HG03575 (cell line): ENCODE data around the gene KANK3.
"Not testable (repeated sequence)": the region's sequence is repeated elsewhere in the genome, so short reads cannot be mapped to it uniquely, and the experiment has no call there.

ENCODE experiments used
- ATAC-seq: cut with Tn5 transposase; IDR thresholded peaks from one replicate; pipeline ENCODE4 v1.9.1; 2021; ENCODE audit not compliant: unreplicated experiment, insufficient number of reproducible peaks, low FRiP score; ENCODE audit errors: extremely low read depth

The KANK3 gene

DNA sequence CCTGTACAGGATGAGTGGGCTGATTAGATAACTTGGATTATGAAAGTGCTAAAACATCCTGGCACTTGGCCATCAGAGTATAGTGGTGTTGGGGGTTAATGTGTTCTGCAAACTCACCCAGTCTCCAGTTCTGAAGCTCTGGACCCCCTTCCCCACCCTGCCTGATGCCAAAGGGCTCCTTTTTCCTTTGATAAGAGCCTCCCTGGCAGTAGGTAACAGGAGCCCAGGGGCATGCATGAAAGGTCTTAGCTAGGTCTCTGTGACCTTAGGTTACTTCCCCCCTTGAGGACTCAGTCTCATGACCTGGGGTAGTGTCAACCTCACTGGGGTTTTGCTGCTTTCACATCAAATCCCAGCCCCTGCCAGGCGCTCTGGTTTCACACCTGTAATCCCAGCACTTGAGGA lies 19.3 kb downstream of the KANK3 start:
- no peak for ATAC-seq

DNA sequence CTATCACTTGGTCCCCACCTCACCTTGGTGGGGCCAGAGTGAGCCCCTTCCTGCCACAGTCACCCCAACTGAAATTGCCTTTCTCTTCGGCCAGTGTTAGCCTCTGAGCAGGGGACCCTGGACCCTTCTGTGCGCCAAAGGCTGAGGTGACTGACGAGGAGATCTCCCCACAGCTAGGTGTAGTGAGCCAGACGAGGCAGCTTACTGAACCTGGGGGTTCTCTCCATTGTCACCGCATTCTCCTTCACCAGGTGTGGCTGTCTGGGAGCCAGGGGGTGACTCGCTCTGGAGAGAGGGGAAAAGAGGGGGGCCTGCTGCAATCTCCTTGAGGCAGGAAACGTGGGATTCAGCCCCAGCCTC lies 20.4 kb downstream of the KANK3 start:
- ATAC-seq = no peak

DNA sequence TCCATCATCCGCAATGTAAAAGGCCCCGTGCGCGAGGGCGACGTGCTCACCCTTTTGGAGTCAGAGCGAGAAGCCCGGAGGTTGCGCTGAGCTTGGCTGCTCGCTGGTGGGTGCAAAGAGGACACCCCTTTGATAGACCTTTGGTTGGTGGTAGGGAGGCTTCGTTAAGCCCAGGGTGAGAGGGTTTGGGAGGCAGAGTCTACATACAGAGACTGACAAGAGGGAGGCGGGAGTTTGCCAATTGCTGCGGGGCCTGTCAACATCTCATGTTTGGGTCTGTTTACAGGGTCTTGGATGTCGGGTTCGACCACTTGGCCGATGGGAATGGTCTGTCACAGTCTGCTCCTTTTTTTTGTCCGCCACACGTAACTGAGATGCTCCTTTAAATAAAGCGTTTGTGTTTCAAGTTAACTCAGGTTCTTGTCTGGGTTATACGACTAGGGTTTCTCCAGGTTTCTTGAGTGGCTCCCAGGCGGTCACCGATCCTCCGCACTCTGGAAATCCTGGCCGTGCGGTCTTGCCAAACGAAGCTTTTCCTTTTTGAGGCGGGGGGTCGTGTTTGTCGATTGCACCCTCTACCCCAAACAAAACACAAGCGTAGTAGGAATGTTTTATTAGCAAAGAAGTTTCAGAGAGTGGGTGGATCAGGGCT lies 20.9 kb downstream of the KANK3 start:
- ATAC-seq = no peak

DNA sequence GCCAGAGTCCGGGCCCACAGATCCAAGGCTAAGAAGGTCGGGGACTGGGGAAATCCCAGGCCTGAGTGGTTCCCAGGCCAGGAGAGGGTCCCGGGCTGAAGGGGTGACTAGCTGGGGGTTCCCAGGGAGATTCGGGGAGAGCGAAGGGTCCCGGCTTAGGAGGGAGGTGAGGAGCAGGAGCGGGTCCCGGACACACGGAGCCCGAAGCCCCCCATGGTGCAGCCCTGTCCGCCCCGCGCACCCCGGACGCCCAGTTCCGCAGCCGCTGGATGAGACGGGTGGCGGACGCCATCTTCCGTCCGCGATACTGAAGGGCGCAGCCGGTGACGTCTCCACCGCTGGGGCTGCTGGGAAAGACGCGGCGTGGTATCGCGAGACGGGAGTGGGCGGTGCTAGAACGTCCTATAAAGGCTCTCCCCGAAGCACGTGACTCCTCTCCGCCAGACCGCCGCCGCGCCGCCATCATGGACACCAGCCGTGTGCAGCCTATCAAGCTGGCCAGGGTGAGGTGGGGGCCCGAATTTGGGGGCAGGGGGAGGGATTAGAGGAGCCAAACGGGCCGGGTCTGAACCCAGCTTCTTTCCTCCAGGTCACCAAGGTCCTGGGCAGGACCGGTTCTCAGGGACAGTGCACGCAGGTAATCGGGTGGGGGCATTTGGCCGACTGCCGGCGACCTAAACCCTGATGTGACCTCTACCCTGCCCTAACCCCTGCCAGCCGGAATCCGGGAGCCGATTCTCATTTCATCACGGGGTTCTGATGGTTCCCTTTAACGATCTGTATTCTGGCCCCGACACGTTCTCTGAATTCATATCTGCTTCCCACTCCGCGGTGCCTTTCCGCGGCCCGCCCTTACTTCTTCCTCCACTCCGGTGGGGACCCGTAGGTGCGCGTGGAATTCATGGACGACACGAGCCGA lies 21.7 kb downstream of the KANK3 start, which contains the start of the genes NDUFA7 and RPS28:
Gene NDUFA7, minus strand, starts transcription at position 309 of the 919 bp plus-strand sequence. Its CDS starts 17 bp downstream, at position 292.
Gene RPS28, plus strand, starts transcription at position 430 of the 919 bp plus-strand sequence. Its CDS starts 35 bp downstream, at position 465.
- no peak for ATAC-seq

DNA sequence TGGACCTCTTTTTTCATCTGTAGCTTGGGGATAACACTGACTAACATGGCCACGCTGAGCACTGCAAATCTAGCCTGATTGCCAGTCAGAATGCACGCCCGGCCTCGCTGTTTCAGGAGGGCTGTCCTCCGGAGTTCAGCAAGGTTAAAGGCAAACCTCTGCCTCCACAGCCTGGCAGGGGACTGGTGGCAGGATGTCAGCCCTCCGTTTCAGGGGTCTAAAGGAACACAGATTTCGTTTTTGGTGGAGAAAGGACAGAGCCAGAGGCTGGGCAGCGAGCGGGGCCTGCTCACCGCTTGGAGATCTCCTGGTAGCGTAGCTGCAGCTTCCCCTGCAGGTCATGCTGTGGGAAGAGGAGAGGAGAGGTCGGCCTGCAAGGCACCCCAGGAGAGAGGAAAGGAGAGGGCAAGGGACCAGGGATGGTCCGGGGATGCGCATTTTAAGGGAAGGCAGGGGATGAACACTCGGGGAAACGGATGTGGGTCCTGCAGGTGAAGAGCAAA lies 22.4 kb downstream of the KANK3 start:
- no peak for ATAC-seq

DNA sequence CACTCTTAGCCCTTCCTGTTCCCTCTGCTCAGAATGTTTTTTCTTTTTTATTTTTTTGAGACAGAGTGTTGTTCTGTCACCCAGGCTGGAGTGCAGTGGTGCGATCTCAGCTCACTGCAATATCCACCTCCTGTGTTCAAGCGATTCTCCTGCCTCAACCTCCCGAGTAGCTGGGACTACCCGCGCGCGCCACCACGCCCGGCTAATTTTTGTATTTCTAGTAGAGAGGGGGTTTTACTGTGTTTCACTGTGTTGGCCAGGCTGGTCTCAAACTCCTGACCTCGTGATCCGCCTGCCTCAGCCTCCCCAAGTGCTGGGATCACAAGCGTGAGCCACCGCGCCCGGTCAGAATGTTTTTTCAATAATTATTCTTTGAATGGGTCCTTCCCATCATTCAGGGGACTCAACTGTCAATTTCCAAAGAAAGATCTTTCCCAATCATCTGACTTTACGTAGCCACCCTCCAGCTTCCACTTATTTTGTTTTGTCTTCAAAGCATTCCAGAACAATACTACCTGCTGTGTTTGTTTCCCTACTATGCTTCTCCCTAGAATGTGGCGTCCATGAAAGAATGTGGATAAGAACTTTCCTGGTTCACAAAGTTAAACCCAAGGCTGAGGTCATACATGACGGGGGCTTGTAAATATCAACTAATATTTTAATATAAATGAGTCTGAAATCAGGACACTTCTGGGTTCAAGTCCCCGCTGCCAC lies 23.1 kb downstream of the KANK3 start:
- ATAC-seq = no peak

DNA sequence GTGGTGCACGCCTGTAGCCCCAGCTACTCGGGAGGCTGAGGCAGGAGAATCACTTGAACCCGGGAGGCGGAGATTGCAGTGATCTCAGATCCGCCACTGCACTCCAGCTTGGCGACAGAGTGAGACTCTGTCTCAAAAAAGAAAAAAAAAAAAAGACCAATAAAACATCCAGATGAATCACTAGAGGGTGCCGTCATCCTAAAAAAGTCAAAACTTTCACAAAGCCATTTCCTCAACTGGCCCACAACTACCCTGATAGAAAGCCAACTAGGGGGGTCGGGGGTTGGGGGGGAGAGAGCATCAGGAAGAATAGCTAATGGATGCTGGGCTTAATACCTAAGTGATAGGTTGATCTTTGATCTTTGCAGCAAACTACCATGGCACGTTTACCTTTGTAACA lies 24.2 kb downstream of the KANK3 start:
- ATAC-seq = not testable (repeated sequence)

DNA sequence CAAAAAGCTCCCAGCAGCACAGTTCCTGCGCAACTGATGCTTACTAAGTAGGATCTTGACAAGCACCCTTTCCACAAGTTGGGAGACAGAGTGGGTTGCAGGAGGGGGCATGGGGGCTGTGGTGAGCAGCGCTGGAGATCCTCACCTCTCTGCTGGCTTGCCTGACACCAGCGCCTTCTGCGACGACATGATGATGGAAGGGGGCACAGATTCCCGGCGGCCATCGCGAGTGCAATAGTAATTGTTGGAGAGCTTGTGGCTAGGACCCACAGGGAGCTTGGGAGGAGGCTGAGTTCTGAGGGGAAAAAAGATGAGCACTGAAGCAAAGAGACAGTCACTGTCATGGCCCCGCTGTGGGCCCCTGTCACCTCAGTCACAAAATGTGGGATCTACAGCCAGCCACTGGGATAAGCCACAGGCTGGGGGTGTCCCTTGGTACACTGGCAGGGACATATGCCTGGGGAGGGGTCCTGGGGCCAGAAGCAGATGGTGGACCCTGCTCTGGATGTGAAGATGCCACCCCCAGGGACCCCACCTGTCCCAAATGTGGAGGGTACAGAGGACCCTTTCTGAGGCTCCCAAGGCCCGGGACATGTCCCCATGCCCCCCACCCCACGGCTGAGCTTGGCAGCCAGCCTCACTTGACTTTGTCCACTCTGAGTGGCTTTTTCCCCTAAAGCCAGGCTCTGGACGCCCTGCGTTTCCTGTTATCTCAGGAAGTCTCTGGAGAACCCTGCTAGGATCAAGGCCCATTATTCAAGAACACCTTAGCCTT lies 26.5 kb downstream of the KANK3 start:
- ATAC-seq = no peak

DNA sequence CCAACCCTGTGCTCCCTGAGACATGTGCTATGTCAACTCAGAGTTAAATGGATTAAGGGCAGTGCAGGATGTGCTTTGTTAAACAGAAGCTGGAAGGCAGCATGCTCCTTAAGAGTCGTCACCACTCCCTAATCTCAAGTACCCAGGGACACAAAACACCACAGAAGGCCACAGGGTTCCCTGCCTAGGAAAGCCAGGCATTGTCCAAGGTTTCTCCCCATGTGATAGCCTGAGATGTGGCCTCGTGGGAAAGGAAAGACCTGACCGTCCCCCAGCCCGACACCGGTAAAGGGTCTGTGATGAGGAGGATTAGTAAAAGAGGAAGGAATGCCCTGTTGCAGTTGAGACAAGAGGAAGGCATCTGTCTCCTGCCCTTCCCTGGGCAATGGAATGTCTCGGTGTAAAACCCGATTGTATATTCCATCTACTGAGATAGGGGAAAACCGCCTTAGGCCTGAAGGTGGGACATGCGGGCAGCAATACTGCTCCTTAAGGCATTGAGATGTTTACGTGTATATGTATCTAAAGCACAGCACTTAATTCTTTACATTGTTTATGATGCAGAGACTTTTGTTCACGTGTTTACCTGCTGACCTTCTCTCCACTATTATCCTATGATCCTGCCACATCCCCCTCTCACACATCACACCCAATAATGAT lies 28.0 kb downstream of the KANK3 start:
- ATAC-seq = not testable (repeated sequence)

DNA sequence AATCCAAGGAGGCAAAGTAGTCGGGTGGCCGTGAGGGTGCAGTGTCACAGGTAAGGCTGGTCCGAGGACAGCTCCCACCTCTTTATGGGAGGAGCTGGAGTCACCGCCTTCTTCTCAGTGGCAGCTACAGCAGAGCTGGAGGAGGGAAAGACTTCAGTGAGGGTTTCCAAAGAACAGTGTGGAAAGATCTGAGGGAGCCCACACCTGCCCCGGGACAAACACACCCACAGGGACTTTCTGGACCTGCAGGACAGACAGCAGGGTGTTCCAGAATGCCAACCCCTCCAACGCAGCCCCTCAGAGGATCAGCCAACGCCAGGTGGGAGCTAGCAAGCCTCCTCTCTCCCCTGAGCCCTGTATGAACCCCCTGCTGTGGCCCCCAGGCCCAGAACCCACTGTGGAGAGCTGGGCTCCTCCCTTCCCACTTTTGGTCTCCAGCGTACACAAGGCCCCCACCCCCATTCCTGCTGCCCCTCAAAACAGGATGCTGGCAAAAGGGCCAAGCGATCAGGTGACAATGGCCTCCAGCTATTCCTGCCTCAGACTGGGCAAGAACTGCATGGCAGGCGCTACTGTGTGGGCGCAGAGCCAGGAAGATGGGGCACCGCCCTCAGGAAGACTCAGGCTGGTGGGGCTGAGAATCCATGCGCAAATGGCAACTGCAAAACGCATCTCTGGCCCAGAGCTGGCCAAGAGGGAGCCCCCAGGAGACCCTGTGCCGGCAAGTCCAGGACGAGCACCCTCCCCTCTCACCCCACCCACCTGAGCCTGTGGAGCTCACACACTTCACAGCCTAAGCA lies 31.4 kb downstream of the KANK3 start:
- ATAC-seq = no peak

DNA sequence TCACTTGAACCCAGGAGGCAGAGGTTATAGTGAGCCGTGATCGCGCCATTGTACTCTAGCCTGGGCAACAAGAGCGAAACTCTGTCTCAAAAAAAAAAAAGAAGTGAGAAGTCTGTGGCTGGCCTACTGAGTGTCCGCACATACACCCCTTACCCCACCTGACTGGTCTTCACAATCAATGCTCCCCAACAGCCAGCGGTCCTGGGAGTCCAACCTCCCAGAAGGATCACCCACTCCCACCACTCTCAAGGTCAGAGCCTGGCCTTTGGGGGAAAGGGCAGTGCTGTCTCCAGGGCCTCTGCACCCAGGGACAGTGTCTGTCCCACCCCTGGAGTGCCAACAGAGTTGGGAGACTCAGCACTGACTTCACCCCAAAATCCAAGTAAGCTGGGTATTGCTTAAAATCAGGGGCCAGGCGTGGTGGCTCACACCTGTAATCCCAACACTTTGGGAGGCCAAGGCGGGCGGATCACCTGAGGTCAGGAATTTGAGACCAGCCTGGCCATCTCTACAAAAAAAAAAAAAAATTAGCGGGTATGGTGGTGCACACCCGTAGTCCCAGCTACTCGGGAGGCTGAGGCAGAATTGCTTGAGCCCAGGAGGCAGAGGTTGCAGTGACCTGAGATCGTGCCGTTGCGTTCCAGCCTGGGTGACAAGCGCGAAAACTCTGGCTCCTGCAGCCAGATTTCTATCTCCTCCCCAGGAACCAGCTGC lies 32.6 kb downstream of the KANK3 start:
- ATAC-seq = no peak

DNA sequence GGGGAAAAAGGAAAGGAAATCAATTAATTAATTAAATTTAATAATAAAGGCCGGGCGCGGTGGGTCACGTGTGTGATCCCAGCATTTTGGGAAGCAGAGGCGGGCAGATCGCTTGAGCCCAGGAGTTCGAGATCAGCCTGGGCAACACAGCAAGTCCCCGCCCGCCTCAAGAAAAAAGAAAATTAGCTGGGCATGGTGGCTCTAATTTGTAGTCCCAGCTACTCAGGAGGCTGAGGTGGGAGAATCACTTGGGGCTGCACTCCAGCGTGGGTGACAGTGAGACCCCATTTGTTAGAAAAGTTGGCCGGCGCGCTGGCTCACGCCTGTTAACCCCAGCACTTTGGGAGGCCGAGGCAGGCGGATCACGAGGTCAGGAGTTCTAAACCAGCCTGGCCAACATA lies 34.2 kb downstream of the KANK3 start:
- ATAC-seq = no peak

DNA sequence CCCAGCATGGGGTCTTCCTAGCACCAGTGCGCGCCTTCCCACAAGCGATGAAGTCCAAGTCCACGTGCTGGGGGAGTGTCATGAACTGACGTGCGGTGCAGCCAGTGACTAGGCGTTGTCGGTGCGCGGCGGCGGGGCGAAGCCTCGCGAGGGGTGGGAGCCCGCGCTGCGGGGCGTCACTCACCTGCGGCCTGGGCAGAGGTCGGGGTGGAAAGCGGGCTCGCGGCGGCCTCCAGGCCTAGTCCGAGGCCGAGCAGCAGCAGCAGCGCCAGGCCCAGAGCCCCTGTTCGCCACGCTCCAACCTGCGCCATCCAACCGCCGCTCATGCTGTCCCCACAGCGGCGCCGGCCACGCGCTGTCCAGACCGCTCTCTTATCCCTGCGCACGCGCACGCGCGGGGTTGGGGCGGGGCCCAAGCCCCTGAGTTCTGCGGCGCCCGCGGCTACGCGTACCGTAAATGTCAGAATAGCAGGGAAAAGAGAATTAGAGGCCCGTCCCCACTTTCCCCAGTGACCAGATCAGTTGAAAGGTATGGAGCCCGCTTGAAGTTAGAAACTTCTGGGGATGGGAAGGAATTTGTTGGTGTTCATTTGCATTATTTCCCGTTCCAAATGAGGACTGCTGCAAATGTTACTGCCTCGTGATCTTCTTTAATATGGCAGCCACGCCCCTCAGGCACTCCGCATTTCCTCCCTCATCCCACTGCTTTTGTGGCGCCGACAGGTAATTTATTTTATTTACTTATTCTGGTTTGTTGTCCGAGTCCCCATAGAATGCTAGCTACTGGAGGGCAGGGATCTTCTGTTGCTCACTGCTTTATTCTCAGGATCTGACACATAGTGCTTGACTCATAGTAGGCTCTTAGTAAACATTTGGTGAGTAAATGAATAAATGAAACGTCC lies 34.8 kb downstream of the KANK3 start, which contains the start of gene CD320:
Gene CD320, minus strand, starts transcription at position 394 of the 902 bp plus-strand sequence. Its CDS starts 68 bp downstream, at position 326.
- ATAC-seq = no peak

DNA sequence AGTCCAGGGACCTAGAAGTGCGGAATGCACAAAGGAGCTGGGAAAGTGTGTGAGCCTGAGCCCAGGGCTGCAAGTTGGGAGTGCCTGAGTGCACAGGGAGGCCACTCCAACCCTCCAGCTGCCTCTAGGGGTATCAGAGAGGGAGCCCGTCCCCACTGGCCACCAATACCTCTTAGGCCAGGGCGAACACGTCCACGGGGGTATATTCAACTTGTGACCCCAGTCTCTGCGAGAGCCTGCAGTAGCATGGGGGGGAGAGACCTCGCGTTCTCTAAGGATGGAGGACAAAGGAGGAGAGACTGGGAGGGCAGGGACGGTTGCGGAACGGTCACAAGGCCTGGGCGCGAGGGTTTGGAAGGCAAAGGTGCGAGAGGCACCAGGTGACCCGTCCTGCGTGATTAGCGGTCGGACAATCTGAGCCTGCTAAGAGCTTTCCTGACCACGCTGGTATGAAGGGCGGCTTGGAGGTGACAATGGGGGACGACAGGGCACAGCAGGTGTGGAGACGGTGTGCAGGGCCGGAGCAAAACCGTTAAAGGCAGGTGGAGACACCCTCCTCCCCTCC lies 35.6 kb downstream of the KANK3 start:
- ATAC-seq = no peak

DNA sequence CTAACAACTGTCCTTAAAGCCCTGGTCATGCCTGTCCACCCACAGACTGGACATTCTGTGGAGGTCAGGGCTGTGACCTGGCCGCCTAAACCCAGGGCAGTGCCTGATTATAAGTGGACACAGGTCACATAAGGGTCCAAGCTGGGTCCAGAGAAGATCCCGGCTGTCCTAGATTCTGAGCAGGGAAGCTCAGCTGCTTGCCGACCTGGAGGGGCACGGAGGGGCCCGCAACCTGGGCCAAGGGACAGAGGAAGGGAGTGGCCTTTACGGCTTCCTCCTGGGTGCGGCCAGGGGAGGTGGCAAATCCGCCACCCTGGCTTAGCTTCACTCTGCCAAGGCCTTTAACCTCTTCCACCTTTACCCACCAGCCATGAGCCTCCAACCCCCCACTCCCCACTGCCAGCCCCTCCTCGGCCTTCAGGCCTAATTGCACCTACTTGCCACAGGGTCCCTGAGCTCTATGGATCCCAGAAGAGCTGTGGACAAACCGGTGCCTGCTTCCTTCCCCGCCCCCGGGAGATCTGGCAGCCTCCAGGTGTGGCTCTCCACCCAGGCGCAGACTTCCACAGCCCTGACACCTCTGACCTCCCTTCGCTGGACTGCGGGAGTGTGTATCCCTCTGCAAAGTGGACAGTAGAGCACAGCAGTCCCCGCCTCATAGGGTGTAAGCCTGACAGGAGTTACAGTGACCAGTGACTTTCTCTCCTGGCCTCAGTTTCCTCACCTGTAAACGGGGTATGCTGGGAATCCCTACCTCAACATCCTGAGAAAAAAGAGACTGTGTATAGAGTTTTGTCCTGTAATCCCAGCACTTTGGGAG lies 36.6 kb downstream of the KANK3 start:
- ATAC-seq = no peak
